SU-DHL-6 (cell line): ENCODE data around the gene ATP11A.

Source experiments
- H2AFZ ChIP-seq: fragments of 200-600 bp; sonication (generic); 2 replicates; pipeline ENCODE4 v1.6.1; 2014; ENCODE audit warnings: low read depth, mild to moderate bottlenecking, moderate library complexity, mixed read lengths, antibody characterized with exemption, low read length; ENCODE audit not compliant: severe bottlenecking
- H3F3A ChIP-seq: fragments of 200-600 bp; shearing (Covaris generic); 2 replicates; pipeline ENCODE4 v1.6.0; 2016; ENCODE audit warnings: antibody characterized with exemption, mild to moderate bottlenecking; ENCODE audit not compliant: insufficient read depth
- H3K27ac ChIP-seq: fragments of 200-600 bp; sonication (generic); 2 replicates; pipeline ENCODE4 v1.5.1; 2016; ENCODE audit warnings: low read depth, mild to moderate bottlenecking, low read length, moderate library complexity, mixed read lengths
- H3K27me3 ChIP-seq: fragments of 200-600 bp; sonication (generic), shearing (Covaris generic); 2 replicates; pipeline ENCODE4 v1.6.0; 2014; ENCODE audit warnings: mild to moderate bottlenecking, low read length
- H3K36me3 ChIP-seq: fragments of 200-600 bp; sonication (generic); 2 replicates; pipeline ENCODE4 v1.6.1; 2014; ENCODE audit warnings: mild to moderate bottlenecking, low read length, mixed read lengths
- H3K4me2 ChIP-seq: fragments of 300-600, 200-600 bp; shearing (Covaris generic), sonication (generic); 2 replicates; pipeline ENCODE4 v1.6.0; 2014; ENCODE audit warnings: low read length, low read depth, mild to moderate bottlenecking; ENCODE audit not compliant: poor library complexity, severe bottlenecking
- H3K4me3 ChIP-seq: fragments of 200-600 bp; sonication (generic); 2 replicates; pipeline ENCODE4 v1.5.1; 2014; ENCODE audit warnings: antibody characterized with exemption, low read length, mild to moderate bottlenecking, mixed read lengths; ENCODE audit not compliant: insufficient read depth, poor library complexity, severe bottlenecking
- H3K79me2 ChIP-seq: fragments of 200-600 bp; sonication (generic); 2 replicates; pipeline ENCODE4 v1.6.1; 2014; ENCODE audit warnings: mild to moderate bottlenecking, low read length, moderate library complexity; ENCODE audit not compliant: insufficient read depth
- H3K9ac ChIP-seq: fragments of 200-600 bp; sonication (generic); 2 replicates; pipeline ENCODE4 v1.7.0; 2014; ENCODE audit warnings: mild to moderate bottlenecking, low read length
- H3K9me2 ChIP-seq: fragments of 200-600 bp; sonication (generic); replicated peaks from 2 replicates; pipeline ENCODE4 v1.6.1; 2014; ENCODE audit warnings: low read length; ENCODE audit not compliant: insufficient read depth
- H3K9me3 ChIP-seq: fragments of 200-600 bp; sonication (generic); 2 replicates; pipeline ENCODE4 v1.6.1; 2014; ENCODE audit warnings: low read length, mixed read lengths; ENCODE audit not compliant: insufficient read depth
- H4K20me1 ChIP-seq: fragments of 200-600 bp; sonication (generic); 2 replicates; pipeline ENCODE4 v1.6.1; 2014; ENCODE audit warnings: low read depth, mild to moderate bottlenecking, antibody characterized with exemption, low read length, moderate library complexity, mixed read lengths
- CTCF ChIP-seq: fragments of 200-600 bp; sonication (generic); IDR thresholded peaks from one replicate; pipeline ENCODE4 v1.5.1; 2017; ENCODE audit warnings: antibody characterized with exemption, mild to moderate bottlenecking, low read length, moderate library complexity; ENCODE audit not compliant: insufficient read depth, poor library complexity, severe bottlenecking
- EZH2phosphoT487 ChIP-seq: fragments of 200-600 bp; sonication (generic), shearing (Covaris generic); conservative IDR thresholded peaks from 2 replicates; pipeline ENCODE4 v1.6.1; 2018; ENCODE audit warnings: mild to moderate bottlenecking, antibody characterized with exemption, low read length, moderate library complexity, mixed read lengths

Gene ATP11A

DNA sequence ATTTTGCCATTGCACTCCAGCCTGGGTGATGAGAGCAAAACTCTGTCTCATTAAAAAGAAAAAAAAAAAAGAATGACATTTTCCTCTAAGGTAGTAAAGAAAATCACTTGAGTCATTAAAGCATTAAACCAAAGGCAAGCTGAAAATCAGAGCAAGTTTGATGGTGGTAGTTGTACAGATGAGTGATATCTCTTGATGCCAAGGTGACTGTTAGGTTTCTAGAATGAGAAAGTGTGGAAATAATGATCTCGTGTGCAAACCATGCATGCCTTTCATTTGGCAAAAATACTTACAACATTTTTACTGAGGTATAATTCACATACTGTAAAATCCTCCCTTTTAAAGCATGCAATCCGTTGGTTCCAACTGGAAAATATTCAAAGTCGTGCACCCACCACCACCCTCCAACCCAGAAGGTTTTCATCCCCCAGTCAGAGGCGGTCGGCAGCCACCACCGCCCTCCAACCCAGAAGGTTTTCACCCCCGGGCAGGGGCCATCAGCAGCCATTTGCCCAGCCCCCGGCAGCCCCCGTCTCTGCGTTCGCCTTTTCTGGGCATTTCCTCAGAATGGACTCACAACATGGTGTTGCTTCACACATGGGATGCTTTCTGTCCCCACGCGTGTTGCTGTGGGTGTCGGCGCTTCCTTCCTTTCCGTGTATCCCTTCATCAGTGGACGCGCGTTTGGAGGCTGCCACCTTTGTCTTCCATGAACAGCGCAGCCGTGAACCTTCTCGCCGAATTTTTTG lies 90.2 kb downstream of the ATP11A start:
- H3K4me2 ChIP-seq: no peak overlapping the region
- no peaks in the 10 kb centered on the region; the same call in 1 of the 2 replicates for H4K20me1 ChIP-seq
- H3F3A ChIP-seq: no peaks in the 10 kb centered on the region
- H3K27me3 ChIP-seq: no peaks in the 10 kb centered on the region
- H3K79me2 ChIP-seq: no peaks in the 10 kb centered on the region
- H3K9me3 ChIP-seq: no peaks in the 10 kb centered on the region
- H3K4me3 ChIP-seq: no peak overlapping the region
- no peaks in the 10 kb centered on the region for H3K36me3 ChIP-seq
- no peak overlapping the region for H3K27ac ChIP-seq
- H3K9ac ChIP-seq: no peak overlapping the region
- H2AFZ ChIP-seq: no peak overlapping the region
- H3K9me2 ChIP-seq: no peaks in the 10 kb centered on the region
- no peak for TF ChIP-seq CTCF
- TF ChIP-seq EZH2phosphoT487: no peak

GRCh38 chr13:112781287-112781686 lies 91.4 kb downstream of the ATP11A start:
- Histone ChIP-seq H4K20me1 (no peaks in the 10 kb centered on the region; the same call in 1 of the 2 replicates), H3K79me2 (no peaks in the 10 kb centered on the region), H3F3A (no peaks in the 10 kb centered on the region), H2AFZ (no peak overlapping the region), H3K9ac (no peak overlapping the region), H3K4me3 (no peak overlapping the region), H3K27me3 (no peaks in the 10 kb centered on the region), H3K9me3 (no peaks in the 10 kb centered on the region), H3K27ac (no peak overlapping the region), H3K9me2 (no peaks in the 10 kb centered on the region), H3K36me3 (no peaks in the 10 kb centered on the region), H3K4me2 (no peak overlapping the region)
- TF ChIP-seq CTCF: no peak

DNA sequence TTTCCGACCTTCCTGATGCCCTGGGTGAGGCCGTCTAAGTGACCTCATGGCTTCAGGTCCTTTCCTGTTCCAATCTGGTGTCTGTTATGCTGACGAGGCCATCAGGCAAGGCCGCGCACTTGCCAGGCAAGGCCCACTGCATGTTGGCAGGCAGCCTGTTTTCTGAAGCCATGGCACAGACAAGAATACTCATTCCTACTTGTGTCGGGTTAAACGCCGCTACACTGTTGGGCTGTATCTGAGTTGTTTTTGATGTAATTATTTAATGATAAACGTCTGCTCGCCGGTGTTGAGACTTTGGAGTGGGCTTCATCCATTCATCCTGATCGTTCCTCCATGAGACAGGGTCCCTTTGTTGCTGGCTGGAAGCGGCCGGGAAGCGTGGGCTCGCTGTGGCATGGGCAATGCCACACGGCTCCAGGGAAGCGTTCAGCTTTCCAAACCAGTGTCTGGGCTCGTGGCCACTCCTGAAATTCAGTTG lies 92.1 kb downstream of the ATP11A start:
- TF ChIP-seq EZH2phosphoT487 (no peak), CTCF (no peak)
- H3K9me2 ChIP-seq: no peaks in the 10 kb centered on the region
- no peaks in the 10 kb centered on the region for H3K27me3 ChIP-seq
- H3F3A ChIP-seq: no peaks in the 10 kb centered on the region
- no peak overlapping the region for H3K27ac ChIP-seq
- no peak overlapping the region for H2AFZ ChIP-seq
- H3K36me3 ChIP-seq: no peaks in the 10 kb centered on the region
- no peaks in the 10 kb centered on the region for H3K9me3 ChIP-seq
- no peak overlapping the region for H3K4me2 ChIP-seq
- H3K4me3 ChIP-seq: no peak overlapping the region
- H3K9ac ChIP-seq: no peak overlapping the region
- no peaks in the 10 kb centered on the region; the same call in 1 of the 2 replicates for H4K20me1 ChIP-seq
- no peaks in the 10 kb centered on the region for H3K79me2 ChIP-seq
